ENCODE results near the gene KNL1. TPM values are rescaled to one million over a fixed set of nuclear protein-coding genes. Genes with fewer than 3 reads are reported as not detected.
A peak's percentile ranks its signal among the peaks of the same experiment; 100 is the strongest.

KNL1 gene
- total RNA-seq, 1 experiment from 2014 or later = 40.3 TPM

GRCh38 chr15:40618906-40619305 lies 24.9 kb downstream of the KNL1 start:
- BruUV-seq (replicated peaks) = no TSS peak
- no peak for DNase-seq (ENCODE audit: low spot score)
- Histone ChIP-seq H3K4me1 (ENCODE audit: insufficient read depth, low read length, poor library complexity, severe bottlenecking) (no peaks in the 10 kb centered on the region), H3K27ac (ENCODE audit: low read depth, low read length, poor library complexity, severe bottlenecking) (no peak overlapping the region), H3K36me3 (ENCODE audit: insufficient read depth, low read length, poor library complexity, severe bottlenecking) (peaks cover 24% of the 10 kb centered on the region), H3K4me3 (ENCODE audit: low read depth, low read length, poor library complexity, severe bottlenecking) (no peak overlapping the region), H3K27me3 (replicated peaks; ENCODE audit: insufficient read depth, low read depth, low read length, poor library complexity) (no peaks in the 10 kb centered on the region), H3K9me3 (ENCODE audit: low read depth, low read length, poor library complexity, severe bottlenecking) (no peaks in the 10 kb centered on the region)
- ChIA-PET CTCF (no interaction called here), POLR2A (ENCODE audit: low non-redundant PET) (no interaction called here)
- TF ChIP-seq CTCF (conservative IDR thresholded peaks at IDR 0.05; ENCODE audit: low read depth, low read length) (no peak), EZH2 (IDR thresholded peaks at IDR 0.05; ENCODE audit: borderline replicate concordance, low read depth, low read length, poor library complexity, severe bottlenecking) (no peak)
- intact Hi-C loops (cut with micrococcal nuclease; ENCODE audit: unreplicated experiment) = no loop called here

DNA sequence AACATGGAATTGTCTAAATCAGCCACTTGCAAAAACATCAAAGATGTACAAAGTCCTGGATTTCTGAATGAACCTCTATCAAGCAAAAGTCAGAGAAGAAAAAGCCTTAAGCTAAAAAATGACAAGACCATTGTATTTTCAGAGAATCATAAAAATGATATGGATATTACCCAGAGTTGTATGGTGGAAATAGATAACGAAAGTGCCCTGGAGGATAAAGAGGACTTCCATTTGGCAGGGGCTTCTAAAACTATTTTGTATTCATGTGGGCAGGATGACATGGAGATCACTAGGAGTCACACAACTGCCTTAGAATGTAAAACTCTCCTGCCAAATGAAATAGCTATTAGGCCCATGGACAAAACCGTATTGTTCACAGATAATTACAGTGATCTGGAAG lies 29.3 kb downstream of the KNL1 start:
- Histone ChIP-seq H3K4me3 (ENCODE audit: low read depth, low read length, poor library complexity, severe bottlenecking) (no peak overlapping the region), H3K9me3 (ENCODE audit: low read depth, low read length, poor library complexity, severe bottlenecking) (no peaks in the 10 kb centered on the region), H3K27ac (ENCODE audit: low read depth, low read length, poor library complexity, severe bottlenecking) (no peak overlapping the region), H3K27me3 (replicated peaks; ENCODE audit: insufficient read depth, low read depth, low read length, poor library complexity) (no peaks in the 10 kb centered on the region), H3K36me3 (ENCODE audit: insufficient read depth, low read length, poor library complexity, severe bottlenecking) (peaks cover 23% of the 10 kb centered on the region), H3K4me1 (ENCODE audit: insufficient read depth, low read length, poor library complexity, severe bottlenecking) (no peaks in the 10 kb centered on the region)
- TF ChIP-seq CTCF (conservative IDR thresholded peaks at IDR 0.05; ENCODE audit: low read depth, low read length) = no peak
- no peak for TF ChIP-seq EZH2 (IDR thresholded peaks at IDR 0.05; ENCODE audit: borderline replicate concordance, low read depth, low read length, poor library complexity, severe bottlenecking)
- no peak for DNase-seq (ENCODE audit: low spot score)
- POLR2A ChIA-PET (ENCODE audit: low non-redundant PET) = no interaction called here
- intact Hi-C loops (cut with micrococcal nuclease; ENCODE audit: unreplicated experiment) = no loop called here
- CTCF ChIA-PET = no interaction called here
- no TSS peak for BruUV-seq (replicated peaks)

GRCh38 chr15:40630313-40630712 lies 36.3 kb downstream of the KNL1 start:
- TF ChIP-seq EZH2 (IDR thresholded peaks at IDR 0.05; ENCODE audit: borderline replicate concordance, low read depth, low read length, poor library complexity, severe bottlenecking) = no peak
- peaks cover 36% of the 10 kb centered on the region for H3K36me3 ChIP-seq (ENCODE audit: insufficient read depth, low read length, poor library complexity, severe bottlenecking)
- no peaks in the 10 kb centered on the region for H3K27me3 ChIP-seq (replicated peaks; ENCODE audit: insufficient read depth, low read depth, low read length, poor library complexity)
- intact Hi-C loops (cut with micrococcal nuclease; ENCODE audit: unreplicated experiment) = no loop called here
- ChIA-PET CTCF (no interaction called here), POLR2A (ENCODE audit: low non-redundant PET) (no interaction called here)
- H3K4me3 ChIP-seq (ENCODE audit: low read depth, low read length, poor library complexity, severe bottlenecking) = no peak overlapping the region
- BruUV-seq (replicated peaks) = no TSS peak
- H3K9me3 ChIP-seq (ENCODE audit: low read depth, low read length, poor library complexity, severe bottlenecking) = no peaks in the 10 kb centered on the region
- H3K27ac ChIP-seq (ENCODE audit: low read depth, low read length, poor library complexity, severe bottlenecking) = no peak overlapping the region
- peak; percentile 48 for DNase-seq (ENCODE audit: low spot score)
- no peaks in the 10 kb centered on the region for H3K4me1 ChIP-seq (ENCODE audit: insufficient read depth, low read length, poor library complexity, severe bottlenecking)

DNA sequence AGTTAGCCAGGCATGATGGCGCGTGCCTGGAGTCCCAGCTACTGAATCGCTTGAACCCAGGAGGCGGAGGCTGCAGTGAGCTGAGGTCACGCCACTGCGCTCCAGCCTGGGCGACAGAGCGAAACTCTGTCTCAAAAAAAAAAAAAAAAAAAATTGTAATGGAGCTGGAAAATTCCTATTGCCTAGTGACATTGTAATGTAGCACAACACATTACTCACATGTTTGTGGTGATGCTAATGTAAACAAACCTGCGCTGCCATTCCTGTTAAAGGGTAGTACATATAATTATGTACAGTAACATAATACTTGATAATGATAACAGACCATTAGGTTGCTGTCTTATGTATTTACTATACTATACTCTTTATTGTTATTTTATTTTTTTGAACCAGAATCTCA lies 39.1 kb downstream of the KNL1 start:
- intact Hi-C loops (cut with micrococcal nuclease; ENCODE audit: unreplicated experiment) = no loop called here
- Histone ChIP-seq H3K27me3 (replicated peaks; ENCODE audit: insufficient read depth, low read depth, low read length, poor library complexity) (no peaks in the 10 kb centered on the region), H3K9me3 (ENCODE audit: low read depth, low read length, poor library complexity, severe bottlenecking) (no peaks in the 10 kb centered on the region), H3K27ac (ENCODE audit: low read depth, low read length, poor library complexity, severe bottlenecking) (no peak overlapping the region), H3K4me3 (ENCODE audit: low read depth, low read length, poor library complexity, severe bottlenecking) (no peak overlapping the region), H3K4me1 (ENCODE audit: insufficient read depth, low read length, poor library complexity, severe bottlenecking) (no peaks in the 10 kb centered on the region), H3K36me3 (ENCODE audit: insufficient read depth, low read length, poor library complexity, severe bottlenecking) (peaks cover 42% of the 10 kb centered on the region)
- TF ChIP-seq CTCF (conservative IDR thresholded peaks at IDR 0.05; ENCODE audit: low read depth, low read length) (no peak), EZH2 (IDR thresholded peaks at IDR 0.05; ENCODE audit: borderline replicate concordance, low read depth, low read length, poor library complexity, severe bottlenecking) (no peak)
- CTCF ChIA-PET = interaction anchor here (0.6 kb wide), 1 partner anchor 121 kb away, joined by 5 read pairs; no protein-coding TSS in a partner anchor
- POLR2A ChIA-PET (ENCODE audit: low non-redundant PET) = no interaction called here
- no peak for DNase-seq (ENCODE audit: low spot score)
- BruUV-seq (replicated peaks) = no TSS peak
